ENCODE data around the gene TRIP10. TPM values are rescaled to one million over a fixed set of nuclear protein-coding genes. Genes with fewer than 3 reads are reported as not detected.
"Not testable (repeated sequence)": the region's sequence is repeated elsewhere in the genome, so short reads cannot be mapped to it uniquely, and the experiment has no call there.

The TRIP10 gene, protein sequence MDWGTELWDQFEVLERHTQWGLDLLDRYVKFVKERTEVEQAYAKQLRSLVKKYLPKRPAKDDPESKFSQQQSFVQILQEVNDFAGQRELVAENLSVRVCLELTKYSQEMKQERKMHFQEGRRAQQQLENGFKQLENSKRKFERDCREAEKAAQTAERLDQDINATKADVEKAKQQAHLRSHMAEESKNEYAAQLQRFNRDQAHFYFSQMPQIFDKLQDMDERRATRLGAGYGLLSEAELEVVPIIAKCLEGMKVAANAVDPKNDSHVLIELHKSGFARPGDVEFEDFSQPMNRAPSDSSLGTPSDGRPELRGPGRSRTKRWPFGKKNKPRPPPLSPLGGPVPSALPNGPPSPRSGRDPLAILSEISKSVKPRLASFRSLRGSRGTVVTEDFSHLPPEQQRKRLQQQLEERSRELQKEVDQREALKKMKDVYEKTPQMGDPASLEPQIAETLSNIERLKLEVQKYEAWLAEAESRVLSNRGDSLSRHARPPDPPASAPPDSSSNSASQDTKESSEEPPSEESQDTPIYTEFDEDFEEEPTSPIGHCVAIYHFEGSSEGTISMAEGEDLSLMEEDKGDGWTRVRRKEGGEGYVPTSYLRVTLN
- 10 to 100 TPM; 67.5 to 74.0 TPM for total RNA-seq
- long read RNA-seq, transcript TRIP10-201 (15 exons, 2,153 nt) = minor isoform, 7 of 48 reads
- long read RNA-seq, transcript TRIP10-202 (14 exons, 2,035 nt) = major isoform, 26 of 48 reads
- long read RNA-seq, partial matches to known transcripts = 9 of 48 reads
- long read RNA-seq, other reads (novel, unspliced or antisense) = 5 of 48 reads

DNA sequence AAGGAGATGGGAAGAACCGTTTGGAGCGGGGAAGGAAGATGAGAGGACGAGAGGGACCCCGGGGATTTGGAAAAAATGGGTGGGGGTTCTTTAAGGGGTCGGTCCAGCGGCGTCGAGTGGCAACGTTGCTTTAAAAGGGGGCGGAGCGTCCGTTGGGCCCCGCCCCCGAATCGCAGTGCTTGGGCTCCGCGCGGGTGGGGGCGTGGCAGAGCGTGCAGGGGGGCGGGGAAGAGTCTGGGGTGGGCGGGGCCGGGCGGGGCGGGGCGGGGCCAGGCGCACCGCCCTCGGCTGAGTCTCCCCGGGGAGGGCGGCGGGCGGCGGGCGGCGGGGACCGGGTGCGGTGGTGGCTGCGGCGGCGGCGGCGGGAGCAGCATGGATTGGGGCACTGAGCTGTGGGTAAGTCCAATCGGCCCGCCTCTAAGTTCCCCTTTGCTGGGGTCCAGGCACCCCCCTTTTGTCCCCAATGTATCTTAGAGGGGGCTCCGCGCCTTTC is at the start of gene TRIP10:
Gene TRIP10, plus strand, starts transcription at position 291 of the 493 bp plus-strand sequence. Its CDS starts 82 bp downstream, at position 373.
- ATAC-seq (peak; percentile 30 to 44), DNase-seq (peak; percentile 90)
- intact Hi-C loops (cut with DNase I) = loop anchor here in 1 of 2 donors (5.0 kb wide), 2 partner anchors 222 to 367 kb away; partner anchors contain the start of gene ALKBH7

DNA sequence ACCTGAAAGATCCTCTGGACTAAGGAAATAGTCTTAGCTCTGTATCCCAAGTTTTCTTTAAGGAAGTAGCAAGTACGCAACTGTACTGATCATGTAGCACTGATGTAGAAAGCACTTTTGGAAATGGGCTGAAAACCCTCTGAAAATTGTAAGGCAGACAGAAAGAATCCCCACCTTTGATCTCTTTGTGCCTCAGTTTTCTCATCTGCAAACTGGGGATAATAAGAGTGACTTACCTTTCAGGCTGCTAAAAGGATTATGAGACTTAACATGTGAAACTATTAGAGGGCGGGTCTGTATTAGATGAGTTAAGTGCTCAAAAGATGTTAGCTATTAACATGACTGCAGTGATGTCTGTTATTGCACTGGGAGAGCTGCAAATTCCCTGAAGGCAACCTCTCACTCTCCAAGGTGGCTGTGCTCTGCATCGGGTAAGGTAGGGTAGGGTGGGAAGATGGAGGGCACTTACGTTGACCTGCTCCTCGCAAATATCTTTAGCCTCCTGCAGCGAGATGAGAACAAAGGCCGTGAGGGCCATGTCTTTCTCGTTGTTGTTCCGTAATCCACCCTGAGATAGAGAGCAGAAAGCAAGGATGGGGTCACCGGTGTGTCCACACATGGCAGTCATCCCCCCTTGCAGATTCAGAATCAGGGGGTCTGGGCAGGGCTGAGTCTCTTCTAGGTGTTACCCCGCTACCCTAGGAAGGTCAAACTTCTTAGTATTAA is 49.2 kb upstream of the TRIP10 start:
- ATAC-seq (no peak), DNase-seq (no peak)
- intact Hi-C loops (cut with DNase I) = no loop called here

DNA sequence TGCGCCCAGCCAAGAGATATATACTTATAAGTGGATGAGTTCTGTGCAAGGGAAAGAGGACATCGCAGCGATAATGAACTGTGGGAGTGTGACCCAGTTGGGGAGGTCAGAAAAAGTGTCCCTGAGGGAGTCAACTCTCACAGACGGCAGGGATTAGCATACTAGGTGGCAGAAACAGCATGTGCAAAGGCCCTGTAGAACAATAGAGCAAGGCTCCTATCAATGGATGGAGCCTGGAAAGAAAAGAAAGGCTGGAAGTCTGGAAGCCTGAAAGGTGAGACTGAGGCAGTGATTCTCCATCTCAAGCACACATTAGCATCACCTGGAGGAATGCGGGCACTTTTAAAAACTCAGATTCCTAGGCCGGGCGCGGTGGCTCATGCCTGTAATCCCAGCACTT is 48.1 kb upstream of the TRIP10 start:
- no peak for DNase-seq
- ATAC-seq = no peak
- intact Hi-C loops (cut with DNase I) = no loop called here

DNA sequence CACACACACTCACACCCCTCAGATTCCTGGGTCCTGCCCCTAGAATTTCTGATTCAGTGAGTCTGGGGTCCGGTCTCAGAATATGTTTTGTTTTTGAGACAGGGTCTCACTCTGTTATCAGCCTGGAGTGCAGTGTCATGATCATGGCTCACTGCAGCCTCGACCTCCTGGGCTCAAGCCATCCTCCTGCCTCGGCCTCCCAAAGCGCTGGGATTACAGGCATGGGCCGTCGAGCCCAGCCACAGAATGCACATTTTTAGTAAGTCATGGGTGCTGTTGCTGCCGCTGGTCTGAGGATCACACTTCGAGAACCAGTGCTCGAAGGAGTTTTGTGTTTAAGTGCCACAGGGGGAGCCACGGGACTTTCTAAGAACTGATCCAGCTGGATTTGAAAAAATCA is 47.5 kb upstream of the TRIP10 start:
- ATAC-seq = no peak
- intact Hi-C loops (cut with DNase I) = no loop called here
- no peak for DNase-seq

DNA sequence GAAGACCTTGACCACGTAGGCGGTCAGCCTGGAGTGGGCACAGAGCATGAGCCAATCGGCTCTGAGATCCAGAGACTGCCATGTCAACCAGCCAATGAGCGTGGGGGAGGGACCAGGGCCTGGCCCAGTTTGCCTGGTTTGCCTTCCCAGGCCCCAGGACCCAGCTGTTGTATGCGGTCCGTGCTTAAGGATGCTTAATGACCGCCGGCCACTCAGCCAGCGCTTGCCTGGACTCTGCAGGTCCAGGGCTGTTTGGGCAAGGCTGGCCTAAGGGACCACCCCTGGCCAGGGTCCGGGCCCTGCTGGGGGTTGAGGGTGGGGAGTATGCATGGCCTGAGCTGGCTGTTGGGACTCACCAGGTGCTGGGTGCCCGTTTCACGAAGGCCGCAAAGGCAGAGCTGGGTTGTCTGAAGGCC is 46.4 kb upstream of the TRIP10 start:
- ATAC-seq (peak in 1 of 2 donors; percentile 4), DNase-seq (no peak)
- intact Hi-C loops (cut with DNase I) = no loop called here

DNA sequence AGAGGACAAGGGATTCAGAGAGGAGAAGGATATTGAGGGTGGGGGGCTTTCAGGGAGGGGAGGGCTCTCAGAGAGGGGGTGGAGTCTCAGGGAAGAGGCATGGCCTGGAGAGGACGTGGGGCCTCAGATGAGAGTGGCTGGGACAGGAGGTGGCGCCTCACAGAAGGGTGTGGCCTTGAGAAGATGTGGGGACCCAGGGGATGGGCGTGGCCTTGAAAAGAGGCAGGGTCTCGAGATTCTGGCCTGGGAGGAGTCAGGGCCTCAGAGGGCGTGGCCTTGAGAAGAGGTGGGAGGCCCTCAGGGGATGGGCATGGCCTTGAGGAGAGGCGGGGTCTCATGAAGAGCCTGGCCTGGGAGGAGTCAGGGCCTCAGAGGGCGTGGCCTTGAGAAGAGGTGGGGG is 45.8 kb upstream of the TRIP10 start:
- intact Hi-C loops (cut with DNase I) = no loop called here
- no peak for DNase-seq

DNA sequence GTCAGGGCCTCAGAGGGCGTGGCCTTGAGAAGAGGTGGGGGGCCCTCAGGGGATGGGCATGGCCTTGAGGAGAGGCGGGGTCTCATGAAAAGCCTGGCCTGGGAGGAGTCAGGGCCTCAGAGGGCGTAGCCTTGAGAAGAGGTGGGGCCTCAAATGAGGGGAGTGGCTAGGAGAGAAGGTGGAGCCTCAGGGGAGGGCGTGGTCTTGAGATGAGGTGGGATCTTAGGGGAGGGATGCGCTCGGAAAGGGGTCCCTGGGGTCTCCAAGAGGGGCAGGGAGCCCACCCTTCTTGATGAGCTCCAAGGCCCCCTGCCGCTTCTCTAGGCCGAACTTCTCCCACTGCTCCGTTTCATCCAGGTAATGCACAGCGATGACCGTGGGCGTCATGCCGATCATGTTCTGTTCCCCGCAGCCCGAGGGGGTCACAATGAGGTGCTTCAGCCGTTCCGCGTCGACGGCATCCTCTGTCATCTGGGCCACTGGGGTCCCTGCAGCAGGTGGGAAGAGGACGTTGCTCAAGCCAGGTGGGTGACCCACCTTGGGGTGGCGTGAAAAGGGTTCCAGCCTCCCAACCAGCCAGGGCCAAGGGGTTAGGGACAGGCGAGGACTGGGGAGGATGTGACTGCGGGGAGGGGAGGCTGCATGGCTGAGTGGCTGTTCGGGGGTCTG is 45.2 kb upstream of the TRIP10 start:
- DNase-seq (no peak), ATAC-seq (peak in 1 of 2 donors; percentile 51)
- intact Hi-C loops (cut with DNase I) = no loop called here

More for the DNA sequence above, 45.8 kb upstream of the TRIP10 start:
- ATAC-seq = no peak

DNA sequence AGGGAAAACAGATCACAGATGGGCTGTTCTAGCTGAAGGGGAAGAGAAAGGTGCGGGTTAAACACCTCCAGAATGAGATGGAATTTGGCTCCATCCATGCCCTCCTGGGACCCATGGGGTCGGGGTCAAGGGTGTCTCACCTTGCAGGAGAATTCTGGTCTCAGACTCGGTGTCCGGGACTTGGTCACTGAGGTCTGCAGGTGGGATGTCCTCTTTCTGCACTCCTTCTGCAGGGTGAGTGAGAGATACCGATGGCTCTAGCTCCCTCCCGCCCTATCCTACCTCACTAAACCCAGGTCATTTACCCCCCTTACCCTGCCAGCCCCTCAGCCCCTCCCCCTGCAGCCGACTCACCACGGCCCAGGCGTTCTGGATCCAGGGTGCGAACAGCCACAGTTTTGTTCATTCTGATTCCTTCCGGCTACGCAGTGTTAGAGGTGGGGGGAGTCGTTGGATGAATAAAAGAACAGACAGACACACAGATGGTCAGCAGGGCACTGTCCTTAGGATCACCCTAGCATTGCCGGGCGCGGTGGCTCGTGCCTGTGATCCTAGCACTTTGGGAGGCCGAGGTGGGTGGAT is 43.1 kb upstream of the TRIP10 start:
- peak in 1 of 2 donors; percentile 14 for ATAC-seq
- intact Hi-C loops (cut with DNase I) = no loop called here

DNA sequence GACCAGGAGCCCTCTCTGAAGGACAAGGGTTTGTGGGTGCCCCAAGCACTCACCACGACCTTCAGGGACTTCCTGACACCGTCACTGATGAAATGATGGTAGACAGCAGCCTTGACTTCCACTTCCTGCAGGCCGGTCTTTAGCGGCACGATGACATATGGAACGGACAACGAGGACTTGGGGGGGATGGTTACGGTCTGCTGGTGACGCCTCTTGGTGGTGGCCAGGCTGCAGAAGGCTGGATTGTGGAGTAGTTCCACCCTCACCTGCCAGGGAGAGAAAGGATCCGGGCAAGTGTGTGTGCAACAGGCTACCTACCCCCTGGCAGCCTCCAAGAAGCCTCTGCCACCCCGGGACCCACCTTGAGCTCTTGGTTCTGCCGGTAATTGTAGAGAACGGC is 42.2 kb upstream of the TRIP10 start:
- ATAC-seq (no peak), DNase-seq (no peak)
- intact Hi-C loops (cut with DNase I) = no loop called here

More for the DNA sequence above, 43.1 kb upstream of the TRIP10 start:
- no peak for DNase-seq

DNA sequence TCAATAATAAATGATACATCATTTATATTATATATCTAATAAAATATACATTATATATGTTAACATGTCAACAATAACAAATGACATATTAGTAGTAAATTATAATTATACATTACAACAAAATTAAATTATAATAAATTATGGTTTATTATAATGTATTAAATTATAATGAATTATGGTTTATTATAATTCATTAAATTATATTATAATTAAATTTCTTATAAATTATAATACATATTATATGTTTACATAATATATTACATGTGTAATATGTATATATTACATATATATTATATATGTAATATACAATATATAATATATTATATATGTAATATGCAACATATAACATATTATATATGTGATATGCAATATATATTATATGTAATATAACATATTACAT is 39.5 kb upstream of the TRIP10 start:
- intact Hi-C loops (cut with DNase I) = no loop called here

DNA sequence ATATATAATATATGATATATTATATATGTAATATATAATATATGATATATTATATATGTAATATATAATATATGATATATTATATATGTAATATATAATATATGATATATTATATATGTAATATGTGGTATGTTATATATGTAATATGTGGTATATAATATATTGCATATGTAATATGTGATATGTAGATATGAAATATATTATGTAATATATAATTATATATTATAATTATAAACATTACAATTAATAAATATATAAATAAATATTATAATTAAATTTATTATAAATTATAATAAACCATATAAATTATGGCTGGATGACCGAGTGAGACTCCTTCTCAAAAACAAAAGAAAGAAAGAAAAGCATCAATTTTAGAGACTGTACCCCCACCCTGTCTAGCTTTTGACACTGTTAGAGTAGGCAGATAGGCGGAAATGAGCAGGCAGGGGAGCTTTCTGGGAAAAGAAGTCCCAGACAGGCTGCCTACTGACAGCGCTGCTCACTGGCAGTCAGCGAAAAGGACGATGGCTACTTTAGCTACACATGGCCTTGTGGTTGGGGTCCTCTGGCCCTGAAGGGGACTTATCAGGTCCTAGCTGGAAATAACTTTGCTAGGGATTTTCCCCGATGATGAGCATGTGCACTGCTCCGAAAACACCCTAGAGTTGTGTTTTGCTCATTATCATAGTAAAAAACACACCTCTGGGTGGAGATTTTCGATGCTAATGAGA is 38.7 kb upstream of the TRIP10 start:
- ATAC-seq (peak; percentile 8 to 15), DNase-seq (no peak)
- intact Hi-C loops (cut with DNase I) = no loop called here

More for the DNA sequence above, 39.5 kb upstream of the TRIP10 start:
- no peak for ATAC-seq
- no peak for DNase-seq

DNA sequence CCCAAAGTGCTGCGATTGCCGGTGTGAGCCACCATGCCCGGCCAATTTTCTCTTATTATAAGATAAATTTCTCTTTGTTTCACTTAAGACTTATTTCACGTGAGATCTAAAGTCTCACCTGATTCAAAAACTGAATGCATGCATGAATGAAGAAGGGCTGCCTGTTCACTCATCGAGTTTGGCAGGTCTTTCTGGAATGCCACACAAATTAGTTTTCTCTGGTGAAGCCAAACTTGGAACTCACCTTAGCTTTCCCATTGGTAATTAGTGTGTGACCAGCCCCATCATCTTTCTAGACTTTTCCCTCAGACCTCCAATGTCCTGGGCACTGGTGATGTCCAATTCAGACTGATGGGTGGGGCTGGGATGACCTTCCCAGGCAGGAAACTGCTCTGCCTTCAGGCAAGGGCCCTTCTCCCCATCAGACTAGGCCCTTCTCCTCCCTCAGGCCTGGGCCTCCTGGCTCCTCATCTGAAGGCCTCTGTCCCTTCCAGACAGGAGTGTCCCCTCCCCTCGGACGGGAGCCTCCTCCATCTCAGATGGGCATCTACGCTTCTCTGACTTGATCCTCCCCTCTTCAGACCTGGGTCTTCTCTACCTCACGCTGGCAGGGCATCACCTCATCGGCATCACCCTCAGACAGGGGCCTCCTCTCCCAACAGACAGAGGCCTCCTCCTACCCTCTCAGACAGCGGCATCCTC is 33.4 kb upstream of the TRIP10 start:
- peak in 1 of 2 donors; percentile 5 for ATAC-seq
- intact Hi-C loops (cut with DNase I) = no loop called here
- DNase-seq = no peak

DNA sequence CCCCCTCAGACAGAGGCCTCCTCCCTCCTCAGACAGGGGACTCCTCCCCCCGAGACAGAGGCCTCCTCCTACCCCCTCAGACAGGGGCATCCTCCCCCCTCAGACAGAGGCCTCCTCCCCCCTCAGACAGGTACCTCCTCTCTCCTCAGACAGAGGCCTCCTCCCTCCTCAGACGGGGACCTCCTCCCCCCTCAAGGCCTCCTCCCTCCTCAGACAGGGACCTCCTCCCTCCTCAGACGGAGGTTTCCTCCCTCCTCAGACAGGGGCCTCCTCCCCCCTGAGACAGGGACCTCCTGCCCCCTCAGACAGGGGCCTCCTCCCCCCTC is 32.9 kb upstream of the TRIP10 start:
- DNase-seq = no peak
- ATAC-seq = peak; percentile 31 to 36
- intact Hi-C loops (cut with DNase I) = no loop called here

DNA sequence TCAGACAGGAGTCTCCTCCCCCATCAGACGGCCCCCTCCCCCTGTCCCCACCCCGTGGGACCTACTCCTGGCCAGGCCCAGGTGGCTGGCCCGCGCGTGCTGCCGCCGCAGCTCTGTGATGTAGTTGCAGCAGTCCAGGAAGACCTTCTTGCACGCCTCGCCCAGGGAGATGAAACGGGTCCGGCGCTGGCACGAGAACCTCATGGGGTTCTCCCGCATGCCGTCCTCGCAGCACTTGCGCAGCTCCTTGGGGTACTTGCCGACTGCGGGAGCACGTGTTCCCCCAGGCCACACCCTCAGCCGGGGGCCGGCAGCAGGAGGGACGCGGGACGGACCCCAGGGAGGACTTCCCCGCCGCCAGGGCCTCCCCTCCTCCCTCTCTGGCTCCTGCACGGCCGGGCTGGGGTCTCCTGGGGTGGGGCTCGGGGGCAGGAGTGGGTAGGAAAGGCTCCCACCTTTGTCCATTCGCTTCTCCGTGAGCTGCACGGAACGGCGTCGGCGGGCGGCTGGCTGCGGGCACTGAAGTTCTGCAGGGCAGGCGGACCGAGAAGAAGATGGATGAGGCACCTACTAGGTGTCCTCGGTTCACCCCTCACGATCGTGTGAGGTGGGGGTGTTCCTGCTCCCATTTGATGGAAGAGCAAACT is 32.3 kb upstream of the TRIP10 start:
- intact Hi-C loops (cut with DNase I) = no loop called here
- DNase-seq (no peak), ATAC-seq (peak in 1 of 2 donors; percentile 21)

DNA sequence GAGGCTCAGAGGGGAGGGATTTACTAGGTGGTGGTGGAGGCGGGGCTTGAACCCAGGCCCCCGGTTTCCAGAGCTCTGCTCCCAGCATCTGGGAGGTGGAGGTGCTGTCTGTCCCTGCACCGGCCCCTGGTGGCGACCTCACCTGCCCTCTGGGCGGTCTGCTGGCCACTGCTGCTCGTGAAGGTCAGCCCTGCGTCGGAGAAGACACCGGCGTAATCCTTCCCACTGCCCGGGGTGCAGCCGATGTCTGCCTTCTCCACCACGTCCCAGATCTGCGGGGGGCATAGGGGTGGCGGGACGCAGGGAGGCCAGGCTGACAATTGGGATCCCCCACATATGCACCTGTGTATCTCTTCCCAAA is 31.8 kb upstream of the TRIP10 start:
- DNase-seq = no peak

DNA sequence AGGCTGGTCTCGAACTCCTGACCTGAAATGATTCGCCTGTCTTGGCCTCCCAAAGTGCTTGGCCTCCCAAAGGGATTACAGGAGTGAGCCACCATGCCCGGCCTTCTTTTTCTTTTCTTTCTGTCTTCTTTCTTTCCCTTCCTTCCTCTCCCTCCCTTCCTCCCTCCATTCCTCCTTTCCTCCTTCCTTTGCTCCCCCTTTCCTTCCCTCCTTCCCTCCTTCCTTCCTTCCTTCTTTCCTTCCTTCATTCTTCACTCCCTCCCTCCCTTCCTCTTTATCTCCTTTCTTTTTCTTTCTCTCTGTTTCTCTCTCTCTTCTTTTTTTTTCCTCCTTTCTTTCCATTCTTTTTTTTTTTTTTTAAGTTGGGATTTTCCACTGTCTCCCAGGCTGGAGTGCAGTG is 31.1 kb upstream of the TRIP10 start:
- ATAC-seq (no peak), DNase-seq (no peak)
- intact Hi-C loops (cut with DNase I) = no loop called here

More for the DNA sequence above, 31.8 kb upstream of the TRIP10 start:
- no peak for ATAC-seq
- intact Hi-C loops (cut with DNase I) = no loop called here

DNA sequence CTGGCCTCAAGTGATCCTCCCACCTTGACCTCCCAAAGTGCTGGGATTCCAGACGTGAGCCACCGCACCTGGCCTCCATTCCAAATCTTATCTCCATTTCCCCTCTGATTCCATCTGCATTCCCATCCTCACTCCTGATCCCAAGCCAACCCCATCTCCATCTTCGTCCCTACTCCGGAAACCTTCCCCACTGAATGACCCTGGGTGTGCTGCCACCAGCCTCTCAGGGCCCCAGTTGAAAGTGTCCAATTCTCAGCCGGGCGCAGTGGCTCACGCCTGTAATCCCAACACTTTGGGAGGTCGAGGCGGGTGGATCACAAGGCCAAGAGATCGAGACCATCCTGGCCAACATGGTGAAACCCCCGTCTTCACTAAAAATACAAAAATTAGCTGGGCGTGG is 30.6 kb upstream of the TRIP10 start:
- intact Hi-C loops (cut with DNase I); DNase-seq; ATAC-seq: not testable (repeated sequence)

Data from left cardiac atrium (tissue), 4 donors.